Measurements from ENCODE around the gene STXBP1.

- TF ChIP-seq CTCF (conservative IDR thresholded peaks at IDR 0.05) (no peak), EZH2 (IDR thresholded peaks at IDR 0.05; ENCODE audit: low read depth) (no peak)
These were observed 118.2 kb downstream of the STXBP1 start for GRCh38 chr9:127730262-127730661.
